ENCODE results near the gene NFIX. TPM values are rescaled to one million over a fixed set of nuclear protein-coding genes. Genes with fewer than 3 reads are reported as not detected.
A peak's percentile ranks its signal among the peaks of the same experiment; 100 is the strongest.

Gene NFIX
- total and polyA plus RNA-seq, 2 donors from 2014 or later = 4.3 to 65.0 TPM

GRCh38 chr19:13002166-13002898 lies 7.1 kb downstream of the NFIX start:
- Histone ChIP-seq H3K27me3 (ENCODE audit: control insufficient read depth, insufficient read depth, low read length) (peaks cover 11% of the 10 kb centered on the region), H3K4me3 (ENCODE audit: low read length in 3 of 3) (no peak overlapping the region), H3K9ac (ENCODE audit: low read length in 3 of 3) (no peak overlapping the region), H3K4me1 (ENCODE audit: control insufficient read depth in 2 of 3, insufficient read depth in 2 of 3, low read depth in 1 of 3, low read length in 3 of 3) (peaks cover 0 to 4% (median 0%) of the 10 kb centered on the region in 3 donors), H3K36me3 (ENCODE audit: control insufficient read depth in 2 of 3, insufficient read depth in 3 of 3, low read length in 3 of 3) (peaks cover 0 to 3% (median 0%) of the 10 kb centered on the region in 3 donors), H3K27ac (ENCODE audit: low read depth in 2 of 2, low read length in 2 of 2) (no peak overlapping the region), H3K9me3 (ENCODE audit: control insufficient read depth in 2 of 3, insufficient read depth in 1 of 3, low read length in 3 of 3) (no peaks in the 10 kb centered on the region)
- intact Hi-C loops (cut with DNase I) = no loop called here
- DNase-seq (peak in 3 of 5 donors; percentile 26 to 85 (median 85)), FAIRE-seq (no peak)
- no peak for TF ChIP-seq CTCF (IDR thresholded peaks at IDR 0.05; ENCODE audit: borderline replicate concordance, extremely low read depth, insufficient read depth)

GRCh38 chr19:13003081-13003480 lies 7.8 kb downstream of the NFIX start:
- Histone ChIP-seq H3K4me3 (ENCODE audit: low read length in 3 of 3) (no peak overlapping the region), H3K36me3 (ENCODE audit: control insufficient read depth in 2 of 3, insufficient read depth in 3 of 3, low read length in 3 of 3) (peaks cover 0 to 3% (median 0%) of the 10 kb centered on the region in 3 donors), H3K9ac (ENCODE audit: low read length in 3 of 3) (no peak overlapping the region), H3K27ac (ENCODE audit: low read depth in 2 of 2, low read length in 2 of 2) (peak overlapping the region in 1 of 2 donors; percentile 1), H3K9me3 (ENCODE audit: control insufficient read depth in 2 of 3, insufficient read depth in 1 of 3, low read length in 3 of 3) (no peaks in the 10 kb centered on the region), H3K4me1 (ENCODE audit: control insufficient read depth in 2 of 3, insufficient read depth in 2 of 3, low read depth in 1 of 3, low read length in 3 of 3) (peaks cover 0 to 3% (median 0%) of the 10 kb centered on the region in 3 donors), H3K27me3 (ENCODE audit: control insufficient read depth, insufficient read depth, low read length) (peaks cover 11% of the 10 kb centered on the region)
- FAIRE-seq = no peak
- DNase-seq = no peak
- TF ChIP-seq CTCF (IDR thresholded peaks at IDR 0.05; ENCODE audit: borderline replicate concordance, extremely low read depth, insufficient read depth) = no peak
- intact Hi-C loops (cut with DNase I) = no loop called here

GRCh38 chr19:13004273-13004672 lies 9.0 kb downstream of the NFIX start:
- H3K27me3 ChIP-seq (ENCODE audit: control insufficient read depth, insufficient read depth, low read length) = peaks cover 8% of the 10 kb centered on the region
- DNase-seq (no peak), FAIRE-seq (no peak)
- no peaks in the 10 kb centered on the region for H3K36me3 ChIP-seq (ENCODE audit: control insufficient read depth in 2 of 3, insufficient read depth in 3 of 3, low read length in 3 of 3)
- H3K9me3 ChIP-seq (ENCODE audit: control insufficient read depth in 2 of 3, insufficient read depth in 1 of 3, low read length in 3 of 3) = no peaks in the 10 kb centered on the region
- H3K4me3 ChIP-seq (ENCODE audit: low read length in 3 of 3) = no peak overlapping the region
- H3K9ac ChIP-seq (ENCODE audit: low read length in 3 of 3) = no peak overlapping the region
- no peak overlapping the region for H3K27ac ChIP-seq (ENCODE audit: low read depth in 2 of 2, low read length in 2 of 2)
- peaks cover 0 to 9% (median 0%) of the 10 kb centered on the region in 3 donors for H3K4me1 ChIP-seq (ENCODE audit: control insufficient read depth in 2 of 3, insufficient read depth in 2 of 3, low read depth in 1 of 3, low read length in 3 of 3)
- TF ChIP-seq CTCF (IDR thresholded peaks at IDR 0.05; ENCODE audit: borderline replicate concordance, extremely low read depth, insufficient read depth) = no peak
- intact Hi-C loops (cut with DNase I) = no loop called here
